ENCODE measurements around the gene FLNB. TPM values are rescaled to one million over a fixed set of nuclear protein-coding genes. Genes with fewer than 3 reads are reported as not detected.

The FLNB gene
- total RNA-seq, 1 donor from 2014 or later = 75.4 TPM

DNA sequence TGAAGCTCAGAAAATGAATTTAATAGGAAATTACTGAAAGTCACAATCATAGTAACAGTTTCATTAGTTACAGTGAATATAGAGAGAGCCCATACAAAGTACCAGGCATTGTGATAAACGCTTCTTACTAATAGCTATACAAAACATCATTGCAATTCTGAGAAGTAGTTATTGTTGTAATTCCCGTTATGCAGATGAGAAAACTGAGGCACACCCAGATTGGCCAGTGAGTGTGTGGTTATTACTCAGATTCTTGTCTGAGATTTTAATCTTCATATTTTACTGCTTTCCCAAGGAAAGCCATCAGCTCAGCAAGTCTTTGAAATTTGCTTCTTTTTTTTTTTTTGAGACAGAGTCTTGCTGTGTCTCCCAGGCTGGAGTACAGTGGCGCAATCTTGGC is 14.3 kb downstream of the FLNB start:
- Mint-ChIP-seq H3K27me3 (ENCODE audit: unreplicated experiment) (peaks cover 8% of the 10 kb centered on the region), H3K4me1 (ENCODE audit: low read depth, unreplicated experiment) (peaks cover 19% of the 10 kb centered on the region), H3K9me3 (ENCODE audit: unreplicated experiment) (no peaks in the 10 kb centered on the region), H3K36me3 (ENCODE audit: unreplicated experiment) (no peaks in the 10 kb centered on the region), H3K4me3 (ENCODE audit: unreplicated experiment) (no peak overlapping the region), H3K27ac (ENCODE audit: unreplicated experiment) (no peak overlapping the region)
- TF ChIP-seq, protein P1, sequence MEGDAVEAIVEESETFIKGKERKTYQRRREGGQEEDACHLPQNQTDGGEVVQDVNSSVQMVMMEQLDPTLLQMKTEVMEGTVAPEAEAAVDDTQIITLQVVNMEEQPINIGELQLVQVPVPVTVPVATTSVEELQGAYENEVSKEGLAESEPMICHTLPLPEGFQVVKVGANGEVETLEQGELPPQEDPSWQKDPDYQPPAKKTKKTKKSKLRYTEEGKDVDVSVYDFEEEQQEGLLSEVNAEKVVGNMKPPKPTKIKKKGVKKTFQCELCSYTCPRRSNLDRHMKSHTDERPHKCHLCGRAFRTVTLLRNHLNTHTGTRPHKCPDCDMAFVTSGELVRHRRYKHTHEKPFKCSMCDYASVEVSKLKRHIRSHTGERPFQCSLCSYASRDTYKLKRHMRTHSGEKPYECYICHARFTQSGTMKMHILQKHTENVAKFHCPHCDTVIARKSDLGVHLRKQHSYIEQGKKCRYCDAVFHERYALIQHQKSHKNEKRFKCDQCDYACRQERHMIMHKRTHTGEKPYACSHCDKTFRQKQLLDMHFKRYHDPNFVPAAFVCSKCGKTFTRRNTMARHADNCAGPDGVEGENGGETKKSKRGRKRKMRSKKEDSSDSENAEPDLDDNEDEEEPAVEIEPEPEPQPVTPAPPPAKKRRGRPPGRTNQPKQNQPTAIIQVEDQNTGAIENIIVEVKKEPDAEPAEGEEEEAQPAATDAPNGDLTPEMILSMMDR (IDR thresholded peaks at IDR 0.05; ENCODE audit: partially characterized antibody, unreplicated experiment) = no peak
- no peak for DNase-seq

DNA sequence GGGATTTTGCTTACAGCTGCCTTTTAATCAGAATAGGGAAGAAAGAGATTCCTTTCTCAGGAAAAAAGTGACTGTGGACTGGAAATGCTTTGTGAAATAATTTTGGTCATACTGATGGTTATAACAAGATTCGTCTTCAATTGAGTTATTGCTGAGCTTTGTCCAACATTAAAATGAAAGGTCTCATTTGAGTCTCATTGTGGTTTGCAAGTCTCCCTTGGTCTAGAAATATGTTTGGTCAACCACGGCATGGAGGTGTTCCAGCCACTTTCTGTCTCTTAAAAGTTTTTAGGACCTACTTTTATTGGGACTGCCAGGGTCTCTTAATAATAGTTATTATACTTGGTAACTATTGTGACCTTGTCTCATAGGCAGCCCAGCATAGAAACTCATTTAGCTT is 15.3 kb downstream of the FLNB start:
- Mint-ChIP-seq H3K27ac (ENCODE audit: unreplicated experiment) (no peak overlapping the region), H3K36me3 (ENCODE audit: unreplicated experiment) (no peaks in the 10 kb centered on the region), H3K4me1 (ENCODE audit: low read depth, unreplicated experiment) (peaks cover 23% of the 10 kb centered on the region), H3K27me3 (ENCODE audit: unreplicated experiment) (peaks cover 10% of the 10 kb centered on the region), H3K9me3 (ENCODE audit: unreplicated experiment) (no peaks in the 10 kb centered on the region), H3K4me3 (ENCODE audit: unreplicated experiment) (no peak overlapping the region)
- TF ChIP-seq, protein P1 (IDR thresholded peaks at IDR 0.05; ENCODE audit: partially characterized antibody, unreplicated experiment) = no peak
- DNase-seq = no peak

DNA sequence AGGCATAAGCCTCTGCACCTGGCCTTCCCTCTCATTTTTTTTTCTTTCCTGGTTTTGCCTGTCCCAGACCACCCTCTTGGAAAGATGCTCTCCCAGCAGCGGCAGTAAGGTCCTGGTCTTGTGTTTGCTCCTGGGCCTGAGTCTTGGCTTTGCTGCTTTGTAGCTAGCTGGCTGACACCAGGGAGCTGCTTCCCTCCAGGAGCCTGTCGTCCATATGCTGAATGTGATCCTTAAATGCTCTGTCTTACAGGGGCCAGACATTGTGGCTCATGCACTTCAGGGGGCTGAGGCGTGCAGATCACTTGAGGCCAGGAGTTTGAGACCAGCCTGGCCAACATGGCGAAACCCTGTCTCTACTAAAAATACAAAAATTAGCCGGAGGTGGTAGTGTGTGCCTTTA is 17.2 kb downstream of the FLNB start:
- H3K27ac Mint-ChIP-seq (ENCODE audit: unreplicated experiment) = peak overlapping the region; percentile 57
- no peak for DNase-seq
- H3K9me3 Mint-ChIP-seq (ENCODE audit: unreplicated experiment) = no peaks in the 10 kb centered on the region
- peaks cover 10% of the 10 kb centered on the region for H3K27me3 Mint-ChIP-seq (ENCODE audit: unreplicated experiment)
- H3K4me1 Mint-ChIP-seq (ENCODE audit: low read depth, unreplicated experiment) = peaks cover 23% of the 10 kb centered on the region
- no peaks in the 10 kb centered on the region for H3K36me3 Mint-ChIP-seq (ENCODE audit: unreplicated experiment)
- H3K4me3 Mint-ChIP-seq (ENCODE audit: unreplicated experiment) = no peak overlapping the region
- TF ChIP-seq, protein P1 (IDR thresholded peaks at IDR 0.05; ENCODE audit: partially characterized antibody, unreplicated experiment) = no peak

DNA sequence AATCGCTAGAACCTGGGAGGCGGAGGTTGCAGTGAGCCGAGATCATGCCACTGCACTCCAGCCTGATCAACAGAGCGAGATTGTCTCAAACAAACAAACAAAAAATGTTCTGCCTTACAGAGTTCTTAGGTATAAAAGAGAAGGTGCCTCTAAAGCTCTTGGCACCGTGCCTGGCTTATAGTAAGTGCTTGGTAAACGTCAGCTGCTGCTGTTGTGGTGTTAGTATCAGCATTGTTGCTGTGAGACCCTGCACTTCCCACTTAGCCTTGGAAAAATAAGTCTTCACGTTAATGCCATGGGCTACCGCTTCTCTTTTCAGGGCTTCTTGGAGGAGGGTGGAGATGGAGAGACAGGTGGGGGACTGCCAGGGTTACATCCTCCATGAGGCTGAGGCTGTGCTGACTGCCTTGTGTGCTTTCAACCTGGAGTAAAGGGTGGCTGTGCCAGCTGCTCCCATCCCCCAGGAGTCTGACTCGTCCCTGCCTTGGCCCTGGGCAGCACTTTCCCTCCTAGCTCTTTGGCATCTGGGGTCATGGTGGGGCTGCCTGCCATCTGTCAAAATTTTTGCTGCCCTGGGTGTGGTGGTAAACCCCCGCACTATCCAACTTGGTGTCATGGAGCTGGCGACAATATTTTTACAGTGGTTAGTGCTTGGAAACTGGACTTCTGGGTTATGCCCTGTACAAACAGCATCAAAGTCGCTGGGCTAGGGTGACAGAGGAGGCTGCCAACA is 17.8 kb downstream of the FLNB start:
- Mint-ChIP-seq H3K9me3 (ENCODE audit: unreplicated experiment) (no peaks in the 10 kb centered on the region), H3K36me3 (ENCODE audit: unreplicated experiment) (no peaks in the 10 kb centered on the region), H3K4me3 (ENCODE audit: unreplicated experiment) (peak overlapping the region; percentile 41), H3K27me3 (ENCODE audit: unreplicated experiment) (peaks cover 10% of the 10 kb centered on the region), H3K27ac (ENCODE audit: unreplicated experiment) (peak overlapping the region; percentile 90), H3K4me1 (ENCODE audit: low read depth, unreplicated experiment) (peaks cover 19% of the 10 kb centered on the region)
- TF ChIP-seq, protein P1 (IDR thresholded peaks at IDR 0.05; ENCODE audit: partially characterized antibody, unreplicated experiment) = no peak
- peak; percentile 36 for DNase-seq

DNA sequence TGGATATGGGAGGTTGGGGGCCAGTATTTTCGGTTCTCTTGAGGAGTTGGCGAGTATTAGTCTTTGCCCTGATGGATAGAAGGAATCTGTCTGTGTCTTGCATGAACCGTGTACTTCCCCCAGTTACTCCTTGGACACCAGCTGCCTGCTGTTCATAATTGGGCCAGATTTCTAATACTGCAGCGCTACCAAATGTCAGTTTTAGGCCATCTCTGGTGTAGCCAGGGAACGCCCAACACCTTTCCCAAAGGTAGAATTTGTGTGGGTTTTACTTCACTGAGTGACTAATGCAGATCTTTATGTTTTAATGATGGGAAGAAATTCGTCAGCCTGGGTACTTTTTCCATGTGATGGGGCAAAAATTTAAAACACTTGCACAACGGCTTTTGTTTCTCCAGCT is 18.4 kb downstream of the FLNB start:
- Mint-ChIP-seq H3K9me3 (ENCODE audit: unreplicated experiment) (no peaks in the 10 kb centered on the region), H3K27me3 (ENCODE audit: unreplicated experiment) (peaks cover 10% of the 10 kb centered on the region), H3K4me1 (ENCODE audit: low read depth, unreplicated experiment) (peaks cover 19% of the 10 kb centered on the region), H3K27ac (ENCODE audit: unreplicated experiment) (peak overlapping the region; percentile 90), H3K36me3 (ENCODE audit: unreplicated experiment) (no peaks in the 10 kb centered on the region), H3K4me3 (ENCODE audit: unreplicated experiment) (peak overlapping the region; percentile 41)
- TF ChIP-seq, protein P1 (IDR thresholded peaks at IDR 0.05; ENCODE audit: partially characterized antibody, unreplicated experiment) = no peak
- DNase-seq = no peak
